Mesendoderm (in vitro differentiated cells): ENCODE measurements around the gene GAGE12F. TPM values are rescaled to one million over a fixed set of nuclear protein-coding genes. Genes with fewer than 3 reads are reported as not detected.

Experiments used
- DNase-seq: peaks from one replicate; pipeline ENCODE4 v3.0.0; 2013
- H2AK5ac ChIP-seq: 2 replicates; pipeline ENCODE4 v1.6.1; 2013; ENCODE audit warnings: low read length, inconsistent platforms
- H2BK120ac ChIP-seq: 2 replicates; pipeline ENCODE4 v1.6.1; 2013; ENCODE audit warnings: low read depth, mild to moderate bottlenecking, low read length, moderate library complexity, mixed read lengths
- H2BK15ac ChIP-seq: replicated peaks from 2 replicates; pipeline ENCODE4 v1.6.1; 2013; ENCODE audit warnings: low read depth, mild to moderate bottlenecking, moderate library complexity
- H2BK5ac ChIP-seq: 2 replicates; pipeline ENCODE4 v1.6.1; 2013; ENCODE audit warnings: low read length, inconsistent platforms
- H3K18ac ChIP-seq: 2 replicates; pipeline ENCODE4 v1.6.1; 2013; ENCODE audit warnings: mild to moderate bottlenecking, low read length, mixed read lengths
- H3K23ac ChIP-seq: one replicate; pipeline ENCODE4 v1.6.1; 2013; ENCODE audit warnings: low read length
- H3K27ac ChIP-seq: 2 replicates; pipeline ENCODE4 v1.5.1; 2013; ENCODE audit warnings: low read depth, mild to moderate bottlenecking, inconsistent platforms, low read length, moderate library complexity
- H3K27me3 ChIP-seq: 2 replicates; pipeline ENCODE4 v1.6.1; 2013; ENCODE audit warnings: low read length, control low read depth, mild to moderate bottlenecking, inconsistent platforms; ENCODE audit not compliant: insufficient read depth, poor library complexity
- H3K36me3 ChIP-seq: 2 replicates; pipeline ENCODE4 v1.6.1; 2013; ENCODE audit warnings: low read length, inconsistent platforms; ENCODE audit not compliant: control insufficient read depth, insufficient read depth
- H3K4ac ChIP-seq: one replicate; pipeline ENCODE4 v1.6.1; 2013; ENCODE audit warnings: low read depth, mild to moderate bottlenecking, low read length, moderate library complexity
- H3K4me1 ChIP-seq: 2 replicates; pipeline ENCODE4 v1.6.1; 2013; ENCODE audit warnings: low read depth, low read length, inconsistent platforms; ENCODE audit not compliant: control insufficient read depth
- H3K4me2 ChIP-seq: 2 replicates; pipeline ENCODE4 v1.6.1; 2013; ENCODE audit warnings: low read length
- H3K4me3 ChIP-seq: 2 replicates; pipeline ENCODE4 v1.5.1; 2013; ENCODE audit warnings: mild to moderate bottlenecking, low read length
- H3K56ac ChIP-seq: one replicate; pipeline ENCODE4 v1.6.1; 2013; ENCODE audit warnings: low read length
- H3K79me1 ChIP-seq: 2 replicates; pipeline ENCODE4 v1.6.1; 2013; ENCODE audit warnings: low read length, inconsistent platforms
- H3K79me2 ChIP-seq: 2 replicates; pipeline ENCODE4 v1.6.1; 2013; ENCODE audit warnings: mild to moderate bottlenecking, low read length; ENCODE audit not compliant: control insufficient read depth, insufficient read depth
- H3K9ac ChIP-seq: 2 replicates; pipeline ENCODE4 v1.6.1; 2013; ENCODE audit warnings: low read length, inconsistent platforms
- H4K5ac ChIP-seq: one replicate; pipeline ENCODE4 v1.6.1; 2013; ENCODE audit warnings: low read length
- H4K8ac ChIP-seq: one replicate; pipeline ENCODE4 v1.6.1; 2013; ENCODE audit warnings: low read depth, mild to moderate bottlenecking, control low read depth, low read length, moderate library complexity
- WGBS: extraction: QIAGEN DNeasy Blood & Tissue Kit; methylation state at CpG from one replicate; pipeline ENCODE4 v1.1.7; 2013; ENCODE audit warnings: low lambda C conversion rate, missing lambda C conversion rate; ENCODE audit not compliant: insufficient coverage; ENCODE audit errors: extremely low coverage; 5-methylcytosine and 5-hydroxymethylcytosine counted together
- small RNA-seq: library from polyadenylated mRNA; stranded (forward); fragments of <200 nt; extraction: miRNeasy Mini kit (QIAGEN cat#:217004); gene quantifications from one replicate; pipeline ENCODE3, GENCODE V24; 2013; ENCODE audit not compliant: insufficient read depth

Gene GAGE12F

DNA sequence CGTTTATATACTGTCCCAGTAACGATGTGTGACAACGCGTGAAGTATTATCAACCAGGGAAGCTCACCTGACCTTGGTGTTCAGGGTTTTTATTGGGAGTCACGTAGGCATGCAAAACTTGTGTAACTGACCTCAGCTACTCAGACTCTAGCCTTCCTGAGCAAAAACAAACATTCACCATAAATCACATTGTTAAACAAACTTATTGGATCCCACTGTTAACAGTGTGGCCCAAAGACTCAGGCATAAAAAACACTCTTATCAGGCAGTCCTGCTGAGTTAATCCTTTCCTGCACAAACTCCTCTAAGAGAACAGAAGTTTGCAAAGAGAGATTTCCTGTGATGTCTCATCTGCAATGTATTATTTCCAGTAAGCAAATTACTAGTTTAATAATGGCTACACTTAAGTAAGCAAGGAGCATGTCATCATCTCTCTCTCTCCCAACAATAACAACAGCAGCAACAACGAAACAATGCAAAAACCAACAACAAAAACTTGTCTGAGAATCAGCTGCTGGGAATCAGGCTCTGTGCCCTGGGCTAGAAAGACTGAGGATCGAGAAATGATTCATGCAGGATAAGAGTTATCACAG, 50.2 kb downstream of the GAGE12F start:
- no peak overlapping the region for H4K5ac ChIP-seq
- no peak overlapping the region for H2BK120ac ChIP-seq
- H3K79me1 ChIP-seq: no peaks in the 10 kb centered on the region
- H3K27me3 ChIP-seq: no peaks in the 10 kb centered on the region
- no peak overlapping the region for H3K27ac ChIP-seq
- no peaks in the 10 kb centered on the region for H3K36me3 ChIP-seq
- WGBS: no CpG with 5 or more reads among the region's 7 CpGs
- no peak overlapping the region for H3K56ac ChIP-seq
- no peak overlapping the region for H3K23ac ChIP-seq
- H3K18ac ChIP-seq: no peak overlapping the region
- H3K9ac ChIP-seq: no peak overlapping the region
- no peak for DNase-seq
- H3K4ac ChIP-seq: no peak overlapping the region
- no peaks in the 10 kb centered on the region for H3K79me2 ChIP-seq
- H2AK5ac ChIP-seq: no peak overlapping the region
- no peak overlapping the region for H4K8ac ChIP-seq
- H3K4me2 ChIP-seq: no peak overlapping the region
- no peak overlapping the region for H2BK15ac ChIP-seq
- H3K4me3 ChIP-seq: no peak overlapping the region
- no peaks in the 10 kb centered on the region for H3K4me1 ChIP-seq
- H2BK5ac ChIP-seq: no peak overlapping the region

Small RNAs within 50 kb of the gene (small RNA-seq; reads per million reads assigned to genes)
- not detected for gene GAGE12B
